ENCODE results near the gene VAMP8.
"Not testable (repeated sequence)": the region's sequence is repeated elsewhere in the genome, so short reads cannot be mapped to it uniquely, and the experiment has no call there.

VAMP8 gene

DNA sequence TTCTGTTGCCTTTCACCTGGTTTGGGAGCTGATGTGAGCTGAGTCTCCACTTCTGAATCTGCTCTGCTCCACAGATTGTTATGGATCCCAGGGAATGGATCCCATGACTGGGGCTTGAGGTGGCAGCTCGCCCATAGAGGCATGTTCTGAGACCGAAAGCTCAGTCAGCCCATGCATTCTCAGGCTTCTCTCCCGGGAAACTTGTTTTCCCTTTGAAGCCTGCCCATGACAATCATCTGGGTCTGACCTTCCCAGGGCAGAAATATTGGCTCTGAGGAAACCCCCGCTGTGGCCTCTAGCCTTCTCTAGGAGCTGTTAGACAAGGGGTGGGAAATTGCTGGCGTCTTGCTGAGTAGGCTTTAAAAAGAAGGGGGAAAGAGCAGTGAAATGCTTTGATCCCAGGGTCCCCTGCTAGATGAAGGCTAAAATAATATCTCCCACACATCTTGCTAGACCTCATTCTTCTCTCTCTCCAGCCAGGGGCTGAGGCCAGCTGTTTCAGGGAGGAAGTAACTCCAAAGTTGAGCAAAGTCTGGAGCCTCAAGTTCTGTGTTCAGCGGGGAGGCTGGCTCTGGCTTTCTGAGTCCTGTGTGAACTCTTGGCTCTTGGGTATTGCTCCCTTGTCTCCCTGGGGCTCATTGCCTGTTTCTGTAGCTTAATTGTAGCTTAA lies 2.0 kb downstream of the VAMP8 start:
- DNase-seq, result peak in 1 of 58 donors; percentile 18

GRCh38 chr2:85580206-85580605 lies 2.8 kb downstream of the VAMP8 start:
- DNase-seq, result no peak

DNA sequence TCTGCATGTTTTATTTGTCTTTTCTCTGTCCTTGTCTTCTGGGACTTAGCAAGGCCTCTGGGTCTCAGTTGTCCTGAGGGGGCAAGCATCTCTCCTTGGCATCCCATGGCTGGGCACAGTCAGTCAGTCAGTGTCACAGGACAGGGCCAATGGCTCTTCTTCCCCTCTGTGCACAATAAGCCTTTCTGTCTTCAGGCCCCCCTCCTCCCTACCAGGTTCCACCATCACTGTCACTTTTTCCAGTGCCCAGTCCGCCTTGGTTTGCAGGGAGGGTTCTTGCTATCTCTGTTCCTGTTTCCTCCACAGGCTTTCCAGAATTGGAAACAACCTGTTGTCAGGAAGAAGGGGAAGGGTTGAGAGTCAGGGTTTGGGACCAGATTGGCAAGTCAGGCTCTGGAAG lies 5.1 kb downstream of the VAMP8 start:
- peak in 3 of 58 donors; percentile 14 to 61 (median 23) for DNase-seq

DNA sequence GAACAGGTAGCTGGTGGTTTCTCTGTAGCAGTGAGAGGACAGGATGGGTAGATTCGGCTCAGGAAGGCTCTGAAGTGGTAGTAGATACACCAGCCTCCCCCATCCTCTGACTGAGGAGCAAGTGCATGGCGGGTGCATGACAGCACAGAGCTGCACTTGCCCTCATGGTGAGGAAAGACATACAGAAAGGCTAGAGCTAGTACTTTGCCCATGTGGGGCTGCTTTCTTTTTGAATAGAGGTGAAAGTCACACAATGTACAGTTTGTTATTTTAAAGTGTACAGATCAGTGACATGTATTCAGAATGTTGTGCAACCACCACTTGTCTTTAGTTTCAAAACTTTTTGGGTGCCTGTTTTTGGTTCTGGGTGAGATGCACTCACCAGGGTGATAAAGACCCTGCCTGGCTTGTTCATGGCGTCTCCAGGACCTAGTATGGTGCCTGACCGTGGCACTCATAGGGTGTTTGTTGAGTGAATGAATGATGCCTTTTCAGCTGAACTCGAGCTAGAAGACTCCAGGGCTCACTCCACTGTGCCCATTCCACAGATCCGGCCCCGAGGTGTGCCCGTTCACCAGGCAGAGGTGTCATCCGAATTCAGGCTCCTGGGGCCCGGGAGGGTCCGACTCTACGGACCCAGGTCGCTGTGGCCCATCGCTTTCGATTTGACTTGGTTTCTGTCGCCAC lies 6.4 kb downstream of the VAMP8 start:
- no peak for DNase-seq

DNA sequence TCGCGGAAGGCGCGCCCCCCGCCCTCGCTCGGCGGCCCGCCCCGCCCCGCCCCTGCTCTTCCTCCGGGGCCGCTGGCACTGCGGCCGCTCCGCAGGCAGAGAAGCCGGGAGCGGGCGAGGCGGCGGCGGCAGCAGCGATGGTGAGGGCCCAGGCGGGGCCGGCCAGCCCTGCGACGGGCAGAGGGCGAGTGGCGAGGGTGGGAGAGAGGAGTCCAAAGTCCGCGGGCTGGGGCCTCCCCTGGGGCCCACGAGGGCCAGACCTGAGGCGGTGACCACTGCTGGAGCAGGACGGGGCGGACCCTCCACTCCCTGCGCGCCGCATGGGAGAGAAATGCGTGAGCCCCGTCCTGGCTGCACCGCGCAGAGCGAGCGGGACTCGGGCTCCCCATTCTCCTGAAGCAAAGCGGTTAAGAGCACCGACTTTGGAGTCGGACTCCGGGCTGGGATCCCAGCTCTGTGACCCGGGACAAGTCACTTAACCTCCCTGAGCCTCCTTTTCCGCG lies 7.0 kb downstream of the VAMP8 start, which contains the start of gene VAMP5:
Gene VAMP5 (plus strand): TSS at position 78 of the 503 bp plus-strand sequence. CDS start 60 bp downstream, at position 138.
- peak in 3 of 58 donors; percentile 8 to 24 (median 23) for DNase-seq

- no peak for DNase-seq
These were observed 7.7 kb downstream of the VAMP8 start for GRCh38 chr2:85584857-85585780.

GRCh38 chr2:85585781-85586105 lies 8.4 kb downstream of the VAMP8 start:
- no peak for DNase-seq

GRCh38 chr2:85588236-85588635 lies 10.8 kb downstream of the VAMP8 start:
- no peak for DNase-seq

GRCh38 chr2:85588645-85589044 lies 11.3 kb downstream of the VAMP8 start:
- no peak for DNase-seq

GRCh38 chr2:85589181-85589580 lies 11.8 kb downstream of the VAMP8 start:
- peak in 5 of 58 donors; percentile 22 to 53 (median 37) for DNase-seq

DNA sequence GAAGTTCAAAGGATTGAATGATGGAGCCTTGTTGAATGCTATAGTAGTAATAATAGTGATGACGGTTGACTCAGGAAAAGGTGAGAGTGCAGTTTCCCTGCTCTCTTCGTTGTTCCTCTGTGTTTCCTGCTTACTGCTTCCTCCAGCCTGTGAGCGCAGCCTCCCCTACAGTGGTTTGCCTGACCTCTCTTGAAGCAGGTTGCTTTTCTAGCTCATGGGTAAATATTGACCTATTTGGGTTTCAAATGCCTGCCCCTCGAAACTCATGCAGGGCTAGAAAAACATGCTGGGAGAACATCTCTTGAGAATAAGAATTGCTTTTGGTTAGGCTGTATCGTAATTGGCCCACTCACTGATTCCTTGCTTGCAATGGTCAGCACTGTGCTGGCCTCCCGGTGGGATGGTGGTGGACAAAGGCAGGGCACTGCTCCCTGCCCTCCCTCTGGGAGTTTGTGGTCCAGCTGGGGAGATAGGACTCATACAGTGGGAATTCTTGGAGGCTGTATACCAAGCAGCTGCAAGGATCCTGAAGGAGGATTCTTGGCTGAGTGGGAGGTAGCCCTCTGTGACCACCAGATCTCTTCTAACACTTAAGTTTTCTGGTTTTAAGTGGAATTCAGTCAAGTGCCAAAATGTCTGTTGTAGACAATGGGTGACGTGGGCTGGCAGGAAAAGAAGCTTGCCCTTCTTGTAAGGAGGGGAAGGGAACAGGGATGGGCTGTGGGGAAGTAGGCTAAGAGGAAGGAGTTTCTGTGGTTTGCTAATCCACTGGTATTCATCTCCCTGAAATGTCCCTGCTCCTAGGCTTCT lies 12.8 kb downstream of the VAMP8 start:
- peak in 5 of 58 donors; percentile 19 to 51 (median 20) for DNase-seq

DNA sequence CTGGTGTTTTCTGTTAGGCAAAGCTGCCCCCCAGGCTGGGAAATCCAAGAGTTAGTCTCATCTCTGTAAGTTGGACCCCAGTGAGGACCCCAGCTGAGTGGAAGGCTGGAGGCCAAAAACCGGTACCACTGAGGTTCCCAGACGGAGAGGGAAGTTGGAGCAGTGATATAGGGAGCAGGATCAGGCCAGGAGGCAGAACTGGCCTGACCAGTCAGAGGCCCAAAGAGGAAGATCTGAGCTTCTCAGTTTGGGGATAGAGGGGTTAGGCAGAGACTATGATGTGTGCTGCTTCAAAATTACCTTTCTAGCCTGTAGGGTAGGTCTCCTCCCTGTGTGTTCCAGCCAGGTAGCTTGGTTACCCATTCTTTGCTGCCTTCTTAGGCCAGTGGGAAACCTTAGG lies 13.6 kb downstream of the VAMP8 start:
- DNase-seq, result no peak

DNA sequence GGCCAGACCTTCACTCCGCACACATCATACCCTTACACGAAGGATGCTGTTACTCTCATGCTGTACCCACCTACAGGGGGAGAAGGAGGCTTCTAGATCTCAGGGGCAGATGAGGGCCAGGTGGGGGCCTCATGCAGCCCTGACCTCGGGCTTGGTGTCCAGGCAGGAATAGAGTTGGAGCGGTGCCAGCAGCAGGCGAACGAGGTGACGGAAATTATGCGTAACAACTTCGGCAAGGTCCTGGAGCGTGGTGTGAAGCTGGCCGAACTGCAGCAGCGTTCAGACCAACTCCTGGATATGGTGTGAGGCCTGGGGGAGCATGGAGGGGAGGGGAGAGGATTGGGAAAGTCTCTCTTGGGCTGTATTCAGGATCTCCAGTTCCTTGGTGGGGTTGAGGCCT lies 14.2 kb downstream of the VAMP8 start:
- no peak for DNase-seq

- not testable (repeated sequence) for DNase-seq
These were observed 14.9 kb downstream of the VAMP8 start for GRCh38 chr2:85592299-85592698.

DNA sequence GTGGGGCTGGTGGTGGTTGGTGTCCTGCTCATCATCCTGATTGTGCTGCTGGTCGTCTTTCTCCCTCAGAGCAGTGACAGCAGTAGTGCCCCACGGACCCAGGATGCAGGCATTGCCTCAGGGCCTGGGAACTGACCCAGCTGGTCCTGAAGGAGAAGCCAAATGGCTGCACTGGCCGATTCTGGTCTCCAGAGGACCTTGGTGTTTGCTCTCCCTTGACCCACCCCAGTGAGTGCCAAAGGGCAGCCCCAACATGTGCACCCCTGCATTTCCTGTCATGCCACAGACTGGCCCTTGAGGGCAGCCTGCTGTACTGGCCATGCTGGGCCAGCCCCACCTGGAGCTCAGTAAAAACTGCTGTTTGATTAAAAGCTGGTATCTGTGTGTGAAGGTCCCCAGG lies 15.6 kb downstream of the VAMP8 start:
- no peak for DNase-seq

GRCh38 chr2:85594715-85595300 lies 17.4 kb downstream of the VAMP8 start:
- DNase-seq, result no peak

DNA sequence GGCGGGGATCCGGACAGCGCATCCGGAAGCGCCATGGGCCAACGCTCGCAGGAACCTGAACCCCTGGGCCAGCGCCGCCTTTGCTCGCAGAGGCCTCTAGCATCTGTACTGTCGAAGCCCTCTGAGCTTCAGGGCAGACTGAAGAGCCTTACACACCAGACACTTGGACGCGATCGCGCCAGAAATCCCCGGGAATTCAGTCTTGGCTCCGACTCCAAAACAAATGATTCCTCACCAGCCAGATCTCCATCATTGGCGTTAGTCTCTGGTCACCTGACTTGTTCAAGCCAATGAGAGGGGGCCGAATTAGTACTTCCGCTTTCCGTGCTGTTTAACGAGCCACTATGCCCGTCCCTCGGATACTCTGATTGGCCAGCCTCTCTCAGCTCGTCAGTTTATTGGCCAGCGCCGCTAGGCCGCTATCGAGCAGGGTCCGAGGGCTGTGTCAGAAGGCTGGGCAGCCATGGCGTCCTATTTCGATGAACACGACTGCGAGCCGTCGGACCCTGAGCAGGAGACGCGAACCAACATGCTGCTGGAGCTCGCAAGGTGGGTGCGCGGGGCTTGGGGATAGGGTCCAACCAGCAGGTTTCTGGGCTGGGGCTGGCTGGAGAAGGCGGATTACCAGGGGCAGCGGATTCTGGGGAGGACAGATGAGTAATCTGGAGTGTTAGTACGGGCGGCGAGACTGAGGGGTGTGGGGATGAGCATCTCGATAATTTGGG lies 18.1 kb downstream of the VAMP8 start, which contains the start of gene RNF181:
Gene RNF181 (plus strand): TSS at position 445 of the 725 bp plus-strand sequence. CDS start 19 bp downstream, at position 464.
- peak; percentile 81 to 99 (median 97) for DNase-seq

- peak in 1 of 58 donors; percentile 44 for DNase-seq
These were observed 18.6 kb downstream of the VAMP8 start for GRCh38 chr2:85596026-85596333.

DNA sequence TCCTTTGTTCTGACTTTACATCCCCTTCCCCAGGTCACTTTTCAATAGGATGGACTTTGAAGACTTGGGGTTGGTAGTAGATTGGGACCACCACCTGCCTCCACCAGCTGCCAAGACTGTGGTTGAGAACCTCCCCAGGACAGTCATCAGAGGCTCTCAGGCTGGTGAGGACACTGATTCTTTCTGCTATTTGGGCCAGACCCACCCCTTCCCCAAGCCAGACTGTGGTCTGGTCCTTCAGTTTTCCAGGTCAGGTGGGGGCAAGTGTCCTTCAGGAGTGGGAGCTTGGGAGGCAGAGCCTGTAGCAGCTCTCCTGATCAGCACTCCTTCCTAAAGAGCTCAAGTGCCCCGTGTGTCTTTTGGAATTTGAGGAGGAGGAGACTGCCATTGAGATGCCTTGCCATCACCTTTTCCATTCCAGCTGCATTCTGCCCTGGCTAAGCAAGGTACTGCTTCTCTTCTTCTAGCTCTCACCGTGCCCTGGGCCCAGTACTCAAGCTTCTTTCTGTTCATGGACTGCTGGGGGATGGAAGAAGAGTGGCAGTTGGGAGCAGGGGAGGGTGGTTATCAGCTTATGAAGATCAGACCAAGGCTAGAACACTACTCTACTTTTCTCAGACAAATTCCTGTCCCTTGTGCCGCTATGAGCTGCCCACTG lies 19.2 kb downstream of the VAMP8 start:
- DNase-seq, result no peak
